Left lung (tissue), 10 donors: Measurements from ENCODE around the gene DNM3. TPM values are rescaled to one million over a fixed set of nuclear protein-coding genes. Genes with fewer than 3 reads are reported as not detected.
A peak's percentile ranks its signal among the peaks of the same experiment; 100 is the strongest.

Experiments used
- ATAC-seq: fragments of 200-7000 bp; cut with Tn5 transposase; one replicate; pipeline ENCODE4 v1.9.1; 2020; ENCODE audit warnings: moderate library complexity
- DNase-seq, 4 donors: peaks; one replicate each; pipeline ENCODE4 v3.0.0-alpha.2; 2013 to 2020
- H3K27ac ChIP-seq, 2 donors: fragments of 200-600 bp; sonication (generic) in 1 of 2; one replicate each; pipeline versions ENCODE4 v1.5.0 to v1.8.0; 2020 to 2021
- H3K27me3 ChIP-seq, 2 donors: fragments of 200-600 bp; sonication (generic) in 1 of 2; one replicate each; pipeline versions ENCODE4 v1.5.0 to v1.8.0; 2020 to 2021
- H3K36me3 ChIP-seq, 2 donors: fragments of 200-600 bp; sonication (generic) in 1 of 2; one replicate each; pipeline versions ENCODE4 v1.5.0 to v1.8.0; 2020 to 2021
- H3K4me1 ChIP-seq, 2 donors: fragments of 200-600 bp; one replicate each; pipeline ENCODE4 v1.8.0; 2021
- H3K4me3 ChIP-seq, 2 donors: fragments of 200-600 bp; sonication (generic) in 1 of 2; one replicate each; pipeline versions ENCODE4 v1.5.0 to v1.8.0; 2020 to 2021; ENCODE audit warnings: mild to moderate bottlenecking in 1 of 2
- H3K9me3 ChIP-seq, 2 donors: fragments of 200-600 bp; sonication (generic) in 1 of 2; one replicate each; pipeline versions ENCODE4 v1.5.0 to v1.8.0; 2020 to 2021
- intact Hi-C, 2 donors: fragments of 100-400 bp; cut with DNase I; formaldehyde crosslinking; loops; one replicate each; pipeline versions ENCODE4 v1.11.2 to v1.14.2; 2022
- polyA plus RNA-seq, 6 donors: library from polyadenylated mRNA; unstranded; fragments of 120-200 nt; gene quantifications; one replicate each; pipeline ENCODE4 v1.2.1, GENCODE V29; 2013; ENCODE audit not compliant: insufficient read length in 6 of 6
- total RNA-seq, 2 donors: library from RNA; stranded (reverse); fragmentation: NEBNext Ultra II Directional; extraction: Animal tissue kit (Norgen Biotek cat#: 25700); gene quantifications; one replicate each; pipeline ENCODE4 v1.2.1, GENCODE V29; 2021
- TF ChIP-seq, protein P1 (sequence below), 2 donors: fragments of 200-600 bp; sonication (generic) in 1 of 2; IDR thresholded peaks; one replicate each; pipeline versions ENCODE4 v1.5.0 to v1.8.0; 2021; ENCODE audit warnings: antibody characterized with exemption in 2 of 2
- donor health status: DM: no; HTN: yes; CAD: no.
- donor health status: DM: no; HTN: no; CAD: no.

DNM3 gene
- total and polyA plus RNA-seq, 8 donors = 5.2 to 7.7 (median 6.3) TPM

GRCh38 chr1:172220376-172220775, 379.1 kb downstream of the DNM3 start:
- Histone ChIP-seq H3K27me3 (no peaks in the 10 kb centered on the region), H3K4me1 (no peaks in the 10 kb centered on the region), H3K9me3 (no peaks in the 10 kb centered on the region), H3K27ac (no peak overlapping the region), H3K4me3 (no peak overlapping the region), H3K36me3 (no peaks in the 10 kb centered on the region)
- ATAC-seq (no peak), DNase-seq (no peak)
- intact Hi-C loops = no loop called here
- TF ChIP-seq, protein P1, sequence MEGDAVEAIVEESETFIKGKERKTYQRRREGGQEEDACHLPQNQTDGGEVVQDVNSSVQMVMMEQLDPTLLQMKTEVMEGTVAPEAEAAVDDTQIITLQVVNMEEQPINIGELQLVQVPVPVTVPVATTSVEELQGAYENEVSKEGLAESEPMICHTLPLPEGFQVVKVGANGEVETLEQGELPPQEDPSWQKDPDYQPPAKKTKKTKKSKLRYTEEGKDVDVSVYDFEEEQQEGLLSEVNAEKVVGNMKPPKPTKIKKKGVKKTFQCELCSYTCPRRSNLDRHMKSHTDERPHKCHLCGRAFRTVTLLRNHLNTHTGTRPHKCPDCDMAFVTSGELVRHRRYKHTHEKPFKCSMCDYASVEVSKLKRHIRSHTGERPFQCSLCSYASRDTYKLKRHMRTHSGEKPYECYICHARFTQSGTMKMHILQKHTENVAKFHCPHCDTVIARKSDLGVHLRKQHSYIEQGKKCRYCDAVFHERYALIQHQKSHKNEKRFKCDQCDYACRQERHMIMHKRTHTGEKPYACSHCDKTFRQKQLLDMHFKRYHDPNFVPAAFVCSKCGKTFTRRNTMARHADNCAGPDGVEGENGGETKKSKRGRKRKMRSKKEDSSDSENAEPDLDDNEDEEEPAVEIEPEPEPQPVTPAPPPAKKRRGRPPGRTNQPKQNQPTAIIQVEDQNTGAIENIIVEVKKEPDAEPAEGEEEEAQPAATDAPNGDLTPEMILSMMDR (IDR thresholded peaks at IDR 0.05) = no peak

- Histone ChIP-seq H3K9me3 (no peaks in the 10 kb centered on the region), H3K36me3 (no peaks in the 10 kb centered on the region), H3K4me3 (no peak overlapping the region), H3K4me1 (no peaks in the 10 kb centered on the region), H3K27me3 (no peaks in the 10 kb centered on the region), H3K27ac (no peak overlapping the region)
- intact Hi-C loops = no loop called here
- DNase-seq = no peak
- ATAC-seq = no peak
- TF ChIP-seq, protein P1 (IDR thresholded peaks at IDR 0.05) = no peak
Measured at GRCh38 chr1:172221436-172221835, 380.1 kb downstream of the DNM3 start.

DNA sequence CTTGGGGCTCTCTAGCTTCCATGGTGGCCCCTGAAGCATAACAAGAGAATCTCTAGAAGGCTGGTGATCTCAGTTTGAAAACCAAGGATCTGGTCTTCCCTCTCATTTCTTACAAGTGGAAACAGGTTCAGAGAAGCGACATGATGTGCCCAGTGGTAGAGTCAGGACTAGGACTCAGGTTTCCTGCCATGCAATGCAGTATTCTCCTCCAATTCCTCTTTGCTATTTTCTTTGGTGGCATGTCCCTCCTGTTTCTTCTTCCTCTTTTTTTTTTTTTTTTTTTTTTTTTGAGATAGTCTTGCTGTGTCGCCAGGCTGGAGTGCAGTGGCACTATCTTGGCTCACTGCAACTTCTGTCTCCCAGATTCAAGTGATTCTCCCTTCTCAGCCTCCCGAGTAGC, 383.6 kb downstream of the DNM3 start:
- H3K9me3 ChIP-seq = no peaks in the 10 kb centered on the region
- TF ChIP-seq, protein P1 (IDR thresholded peaks at IDR 0.05) = no peak
- ATAC-seq (no peak), DNase-seq (no peak)
- H3K36me3 ChIP-seq = no peaks in the 10 kb centered on the region
- no peak overlapping the region for H3K27ac ChIP-seq
- no peak overlapping the region for H3K4me3 ChIP-seq
- H3K4me1 ChIP-seq = no peaks in the 10 kb centered on the region
- no peaks in the 10 kb centered on the region for H3K27me3 ChIP-seq
- intact Hi-C loops = no loop called here

DNA sequence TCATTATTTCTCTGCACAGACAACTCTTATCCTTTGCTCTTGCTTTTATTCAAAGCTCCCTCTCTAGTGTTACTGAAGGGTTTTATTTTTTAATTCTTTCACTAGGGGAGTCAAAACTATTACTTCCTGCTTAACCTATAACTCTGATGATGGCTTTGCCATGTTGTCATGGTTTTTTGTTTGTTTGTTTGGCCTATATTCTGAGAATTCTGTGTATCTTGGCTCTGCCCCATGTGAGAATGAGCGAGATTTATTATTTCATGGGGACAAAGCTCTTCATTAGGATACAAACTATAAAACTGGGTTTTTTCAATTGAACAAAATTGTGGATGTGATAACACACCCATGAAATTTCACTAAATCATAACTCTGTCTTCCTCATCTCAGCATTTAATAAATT, 388.6 kb downstream of the DNM3 start:
- intact Hi-C loops = no loop called here
- Histone ChIP-seq H3K36me3 (no peaks in the 10 kb centered on the region), H3K4me1 (no peaks in the 10 kb centered on the region), H3K27me3 (no peaks in the 10 kb centered on the region), H3K27ac (no peak overlapping the region), H3K4me3 (no peak overlapping the region), H3K9me3 (no peaks in the 10 kb centered on the region)
- DNase-seq (peak in 1 of 4 donors; percentile 18), ATAC-seq (no peak)
- TF ChIP-seq, protein P1 (IDR thresholded peaks at IDR 0.05) = no peak

GRCh38 chr1:172230526-172230925, 389.2 kb downstream of the DNM3 start:
- TF ChIP-seq, protein P1 (IDR thresholded peaks at IDR 0.05) = no peak
- Histone ChIP-seq H3K36me3 (no peaks in the 10 kb centered on the region), H3K4me1 (no peaks in the 10 kb centered on the region), H3K27ac (no peak overlapping the region), H3K4me3 (no peak overlapping the region), H3K9me3 (peaks cover 0 to 1% of the 10 kb centered on the region in 2 donors), H3K27me3 (no peaks in the 10 kb centered on the region)
- ATAC-seq = no peak
- intact Hi-C loops = no loop called here
- DNase-seq = no peak
